GM12878 (cell line): Measurements from ENCODE around the gene MARF1. TPM values are rescaled to one million over a fixed set of nuclear protein-coding genes. Genes with fewer than 3 reads are reported as not detected.

Experiments used
- ATAC-seq: fragments of 200-7000 bp; cut with Tn5 transposase; 3 replicates; pipeline ENCODE4 v1.9.1; 2020; ENCODE audit warnings: mild to moderate bottlenecking, moderate library complexity
- BruUV-seq: library from RNA; stranded (reverse); fragments of 400-500 nt; replicated peaks from 2 replicates; lab custom pipeline; 2021; lab: Mats Ljungman, UMichigan
- CTCF ChIA-PET: fragments of 300-600 bp; sonication (Branson Sonifier 250); formaldehyde crosslinking; extraction: SDS; loops from one replicate; lab custom pipeline; 2021; ENCODE audit warnings: inconsistent platforms; lab: Yijun Ruan, JAX
- POLR2A ChIA-PET: fragments of 350-600 bp; formaldehyde crosslinking; extraction: SDS; loops from one replicate; lab custom pipeline; 2021; ENCODE audit warnings: inconsistent platforms; lab: Charles Lee
- RAD21 ChIA-PET: fragments of 300-600 bp; sonication (Branson Sonifier 250); formaldehyde crosslinking; loops from one replicate; lab custom pipeline; 2023; ENCODE audit warnings: antibody characterized with exemption; ENCODE audit not compliant: unreplicated experiment; lab: Charles Lee
- SMC1A ChIA-PET: fragments of 300-600 bp; sonication (Branson Sonifier 250); formaldehyde crosslinking; loops from one replicate; lab custom pipeline; 2023; ENCODE audit not compliant: unreplicated experiment, uncharacterized antibody; lab: Charles Lee
- DNase-seq: peaks from one replicate; pipeline ENCODE4 v3.0.0-alpha.2; 2011; ENCODE audit warnings: low read depth, low spot score
- FAIRE-seq: peaks from 3 replicates; lab custom pipeline; 2011; peaks lifted over from hg19 to GRCh38; lab: Jason Lieb, UNC
- H2AFZ ChIP-seq: 2 replicates; pipeline ENCODE4 v1.6.0; 2011; ENCODE audit warnings: low read depth, low read length, control low read depth; ENCODE audit not compliant: control insufficient read depth
- H3K27ac ChIP-seq: 2 replicates; pipeline ENCODE4 v1.5.1; 2011; ENCODE audit warnings: control low read depth; ENCODE audit not compliant: control insufficient read depth, insufficient read depth
- H3K27me3 ChIP-seq, 2 experiments: replicated peaks in 1 of 2; 2 replicates each; pipeline versions ENCODE4 v1.6.0 to v1.6.1; 2011; ENCODE audit warnings: low read length in 1 of 2; ENCODE audit not compliant: control insufficient read depth in 2 of 2, insufficient read depth in 2 of 2
- H3K36me3 ChIP-seq, 2 experiments: 2 replicates each; pipeline ENCODE4 v1.5.1; 2011; ENCODE audit warnings: low read length in 1 of 2; ENCODE audit not compliant: control insufficient read depth in 2 of 2, insufficient read depth in 2 of 2
- H3K4me1 ChIP-seq: 2 replicates; pipeline ENCODE4 v1.6.1; 2011; ENCODE audit warnings: mild to moderate bottlenecking, low read length, moderate library complexity, mixed read lengths; ENCODE audit not compliant: control insufficient read depth, insufficient read depth
- H3K4me2 ChIP-seq: 2 replicates; pipeline ENCODE4 v1.6.0; 2011; ENCODE audit warnings: control low read depth; ENCODE audit not compliant: control insufficient read depth, insufficient read depth
- H3K4me3 ChIP-seq: fragments of 200-600 bp; sonication (generic); 2 replicates; pipeline ENCODE4 v1.5.1; 2016
- H3K79me2 ChIP-seq: 2 replicates; pipeline ENCODE4 v1.6.0; 2011; ENCODE audit warnings: low read length; ENCODE audit not compliant: control insufficient read depth, insufficient read depth
- H3K9ac ChIP-seq: 2 replicates; pipeline ENCODE4 v1.8.0; 2011; ENCODE audit warnings: low read length, control low read depth, mixed read lengths; ENCODE audit not compliant: control insufficient read depth, insufficient read depth
- H3K9me3 ChIP-seq: replicated peaks from 3 replicates; pipeline ENCODE4 v1.5.1; 2011; ENCODE audit warnings: mild to moderate bottlenecking, low read length; ENCODE audit not compliant: control insufficient read depth, insufficient read depth
- H4K20me1 ChIP-seq: 2 replicates; pipeline ENCODE4 v1.6.0; 2011; ENCODE audit not compliant: control insufficient read depth, insufficient read depth
- HSF1 ChIP-seq: fragments of 150-350 bp; IDR thresholded peaks from 2 replicates; pipeline ENCODE4 v1.6.1; 2014; ENCODE audit warnings: mild to moderate bottlenecking, low read depth, low read length
- JUNB ChIP-seq: IDR thresholded peaks from 2 replicates; pipeline ENCODE4 v1.6.1; 2016; ENCODE audit warnings: antibody characterized with exemption, mild to moderate bottlenecking
- NFIC ChIP-seq: IDR thresholded peaks from 2 replicates; pipeline ENCODE4 v1.6.1; 2012; ENCODE audit warnings: low read depth, mild to moderate bottlenecking, inconsistent platforms, low read length, moderate library complexity
- ZNF384 ChIP-seq: IDR thresholded peaks from 2 replicates; pipeline ENCODE4 v1.6.1; 2012; ENCODE audit warnings: low read depth, mild to moderate bottlenecking, low read length, improper control_type of control experiment, borderline replicate concordance
- WGBS: methylation state at CpG from one replicate; pipeline ENCODE4 v1.1.6; 2016; ENCODE audit warnings: low lambda C conversion rate; ENCODE audit not compliant: insufficient replicate concordance, insufficient coverage; ENCODE audit errors: missing lambda C conversion rate; 5-methylcytosine and 5-hydroxymethylcytosine counted together
- in situ Hi-C: fragments of 300-500 bp; cut with MboI; formaldehyde crosslinking; loops from 9 replicates; pipeline ENCODE4 v1.14.3; 2018; ENCODE audit warnings: mixed read lengths
- intact Hi-C: fragments of 100-400 bp; cut with micrococcal nuclease; formaldehyde crosslinking; loops from one replicate; pipeline ENCODE4 v1.14.2; 2022; ENCODE audit not compliant: unreplicated experiment
- polyA plus RNA-seq, 11 experiments: library from polyadenylated mRNA; depleted of rRNA in 4 of 11; unstranded in 6 of 11; stranded (reverse) in 5 of 11; fragments of >200 nt; fragmentation: Nextera tagmentation in 4 of 11; fragmentation: Illumina TruSeq in 1 of 11; extraction: Ambion mirVana in 4 of 11; extraction: Trizol in 1 of 11; gene quantifications; 1 replicate in 1 of 11; 2 replicates in 10 of 11; pipeline versions ENCODE4 v1.2.1 to v1.2.3, GENCODE V29; 2011 to 2016; ENCODE audit warnings: inconsistent platforms in 2 of 11, missing spikeins in 2 of 11, low read depth in 1 of 11
- total RNA-seq, 4 experiments: library from RNA; depleted of rRNA in 3 of 4; stranded (reverse); fragments of >200 nt in 3 of 4; fragmentation: Illumina TruSeq in 1 of 4; extraction: Trizol in 1 of 4; gene quantifications; 2 replicates each; pipeline versions ENCODE4 v1.2.1 to v1.2.3, GENCODE V29; 2013 to 2021

The MARF1 gene
- total and polyA plus RNA-seq, 10 of the 15 experiments (the other 5 are each of a cell fraction or from before 2014, with no cell fraction given) = 4.5 to 40.1 (median 14.0) TPM

- under 1% methylated on average over 4 of the region's 4 CpGs for WGBS
- H3K4me1 ChIP-seq = peaks cover 29% of the 10 kb centered on the region
- SMC1A ChIA-PET = interaction anchor here (0.6 to 5.5 kb wide), 6 partner anchors 10 to 1619 kb away, joined by 3 to 43 read pairs (median 3); no protein-coding TSS in a partner anchor
- RAD21 ChIA-PET = interaction anchor here (1.0 to 2.3 kb wide), 3 partner anchors 10 to 121 kb away, joined by 4 to 20 read pairs (median 4); no protein-coding TSS in a partner anchor
- BruUV-seq = no TSS peak
- H3K4me2 ChIP-seq = peak overlapping the region; percentile 75
- H3K9me3 ChIP-seq = no peaks in the 10 kb centered on the region
- CTCF ChIA-PET = interaction anchor here (1.0 to 3.5 kb wide), 6 partner anchors 9 to 680 kb away, joined by 3 to 14 read pairs (median 6); no protein-coding TSS in a partner anchor
- ATAC-seq = no peak
- H3K27me3 ChIP-seq = no peaks in the 10 kb centered on the region
- no peak for DNase-seq
- peak overlapping the region; percentile 90 for H3K9ac ChIP-seq
- H2AFZ ChIP-seq = peak overlapping the region; percentile 79; the same call in 1 of the 2 replicates
- POLR2A ChIA-PET = interaction anchor here (0.9 to 3.7 kb wide), 5 partner anchors 8 to 1817 kb away, joined by 4 to 29 read pairs (median 16); partner anchors contain the start of gene NDE1
- TF ChIP-seq ZNF384 (peak; percentile 38; the same call in 1 of the 2 replicates), HSF1 (no peak), NFIC (no peak), JUNB (no peak)
- TF ChIP-seq, all 136 proteins: peak for 1
- Histone ChIP-seq H3K4me3 (peak overlapping the region; percentile 79), H3K36me3 (no peaks in the 10 kb centered on the region), H3K27ac (peak overlapping the region; percentile 97), H3K79me2 (peaks cover 33% of the 10 kb centered on the region), H4K20me1 (no peaks in the 10 kb centered on the region)
- intact Hi-C loops = loop anchor here (1.0 to 2.0 kb wide), 2 partner anchors 7 to 53 kb away; no protein-coding TSS in a partner anchor
- in situ Hi-C loops = loop anchor here (25.0 kb wide), 1 partner anchor 1007 kb away; the partner anchor contains the start of genes BFAR and PARN
- FAIRE-seq = no peak
Observed at GRCh38 chr16:15643946-15644250, 944 bp upstream of the MARF1 start.
